Neural progenitor cell (in vitro differentiated cells): ENCODE data around the gene LCE3A.

Experiments
- EZH2 ChIP-seq: fragments of 200-600 bp; sonication (generic); IDR thresholded peaks from 2 replicates; pipeline ENCODE4 v1.6.1; 2017; ENCODE audit warnings: antibody characterized with exemption, mild to moderate bottlenecking, moderate library complexity
- EZH2phosphoT487 ChIP-seq: fragments of 200-600 bp; sonication (generic); IDR thresholded peaks from 2 replicates; pipeline ENCODE4 v1.6.1; 2017; ENCODE audit warnings: antibody characterized with exemption
- TF ChIP-seq, protein P1 (sequence below): fragments of 200-600 bp; sonication (generic); IDR thresholded peaks from 2 replicates; pipeline ENCODE4 v1.5.1; 2017; ENCODE audit warnings: antibody characterized with exemption, mild to moderate bottlenecking

- TF ChIP-seq, protein P1, sequence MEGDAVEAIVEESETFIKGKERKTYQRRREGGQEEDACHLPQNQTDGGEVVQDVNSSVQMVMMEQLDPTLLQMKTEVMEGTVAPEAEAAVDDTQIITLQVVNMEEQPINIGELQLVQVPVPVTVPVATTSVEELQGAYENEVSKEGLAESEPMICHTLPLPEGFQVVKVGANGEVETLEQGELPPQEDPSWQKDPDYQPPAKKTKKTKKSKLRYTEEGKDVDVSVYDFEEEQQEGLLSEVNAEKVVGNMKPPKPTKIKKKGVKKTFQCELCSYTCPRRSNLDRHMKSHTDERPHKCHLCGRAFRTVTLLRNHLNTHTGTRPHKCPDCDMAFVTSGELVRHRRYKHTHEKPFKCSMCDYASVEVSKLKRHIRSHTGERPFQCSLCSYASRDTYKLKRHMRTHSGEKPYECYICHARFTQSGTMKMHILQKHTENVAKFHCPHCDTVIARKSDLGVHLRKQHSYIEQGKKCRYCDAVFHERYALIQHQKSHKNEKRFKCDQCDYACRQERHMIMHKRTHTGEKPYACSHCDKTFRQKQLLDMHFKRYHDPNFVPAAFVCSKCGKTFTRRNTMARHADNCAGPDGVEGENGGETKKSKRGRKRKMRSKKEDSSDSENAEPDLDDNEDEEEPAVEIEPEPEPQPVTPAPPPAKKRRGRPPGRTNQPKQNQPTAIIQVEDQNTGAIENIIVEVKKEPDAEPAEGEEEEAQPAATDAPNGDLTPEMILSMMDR, result no peak
- no peak for TF ChIP-seq EZH2
- no peak for TF ChIP-seq EZH2phosphoT487
These were observed 22.2 kb upstream of the LCE3A start for GRCh38 chr1:152645146-152645545.
